Endothelial cell of umbilical vein (primary cell): ENCODE measurements around the gene SCLT1. TPM values are rescaled to one million over a fixed set of nuclear protein-coding genes. Genes with fewer than 3 reads are reported as not detected.

ENCODE experiments used
- BruUV-seq: library from RNA; stranded (reverse); fragments of 400-500 nt; replicated peaks from 2 replicates; lab custom pipeline; 2021; lab: Mats Ljungman, UMichigan
- CTCF ChIA-PET: fragments of 300-600, 350-600 bp; sonication (Branson Sonifier 250); formaldehyde crosslinking; loops from one replicate; lab custom pipeline; 2021; ENCODE audit warnings: antibody characterized with exemption, inconsistent platforms; lab: Charles Lee
- POLR2A ChIA-PET: fragments of 300-600, 350-600 bp; sonication (Branson Sonifier 250); formaldehyde crosslinking; loops from one replicate; lab custom pipeline; 2021; ENCODE audit warnings: antibody characterized with exemption, inconsistent platforms; lab: Charles Lee
- DNase-seq: peaks from one replicate; pipeline ENCODE4 v3.0.0-alpha.2; 2011; ENCODE audit warnings: low read depth, low spot score
- FAIRE-seq: peaks from 2 replicates; lab custom pipeline; 2011; peaks lifted over from hg19 to GRCh38; lab: Jason Lieb, UNC
- H2AFZ ChIP-seq: 2 replicates; pipeline ENCODE4 v1.6.0; 2012; ENCODE audit warnings: low read depth, low read length, control low read depth, inconsistent platforms
- H3K27ac ChIP-seq: 2 replicates; pipeline ENCODE4 v1.5.1; 2011; ENCODE audit warnings: low read depth, mild to moderate bottlenecking, control low read depth, low read length, moderate library complexity; ENCODE audit not compliant: insufficient read depth
- H3K27me3 ChIP-seq, 2 experiments: 2 replicates each; pipeline versions ENCODE4 v1.6.0 to v1.6.1; 2011; ENCODE audit warnings: low read length in 2 of 2, mixed read lengths in 1 of 2; ENCODE audit not compliant: control insufficient read depth in 2 of 2, insufficient read depth in 2 of 2
- H3K36me3 ChIP-seq, 2 experiments: 2 replicates in 1 of 2; 3 replicates in 1 of 2; pipeline ENCODE4 v1.5.1; 2011; ENCODE audit warnings: low read length in 2 of 2, mild to moderate bottlenecking in 1 of 2, moderate library complexity in 1 of 2; ENCODE audit not compliant: control insufficient read depth in 2 of 2, insufficient read depth in 2 of 2; ENCODE audit errors: extremely low read depth in 1 of 2
- H3K4me1 ChIP-seq: 3 replicates; pipeline ENCODE4 v1.5.1; 2011; ENCODE audit warnings: mild to moderate bottlenecking, low read length; ENCODE audit not compliant: control insufficient read depth, insufficient read depth; ENCODE audit errors: extremely low read depth
- H3K4me2 ChIP-seq: 2 replicates; pipeline ENCODE4 v1.6.1; 2011; ENCODE audit warnings: low read length, control low read depth, mixed read lengths; ENCODE audit not compliant: insufficient read depth
- H3K4me3 ChIP-seq, 3 experiments: fragments of 200-600 bp in 1 of 3; sonication (generic), shearing (Covaris generic) in 1 of 3; replicated peaks in 1 of 3; 2 replicates each; pipeline ENCODE4 v1.5.1; 2011 to 2016; ENCODE audit warnings: control low read depth in 3 of 3, low read length in 3 of 3, mild to moderate bottlenecking in 2 of 3, inconsistent platforms in 1 of 3, low read depth in 1 of 3, moderate library complexity in 1 of 3; ENCODE audit not compliant: insufficient read depth in 1 of 3
- H3K79me2 ChIP-seq: 2 replicates; pipeline ENCODE4 v1.6.0; 2012; ENCODE audit warnings: low read length, inconsistent platforms; ENCODE audit not compliant: control insufficient read depth, insufficient read depth
- H3K9ac ChIP-seq: replicated peaks from 2 replicates; pipeline ENCODE3; 2011; ENCODE audit warnings: low read length, control low read depth; ENCODE audit not compliant: insufficient read depth; ENCODE audit errors: extremely low read depth
- H3K9me1 ChIP-seq: replicated peaks from 3 replicates; pipeline ENCODE4 v1.6.0; 2011; ENCODE audit warnings: mild to moderate bottlenecking, low read length; ENCODE audit not compliant: control insufficient read depth, insufficient read depth; ENCODE audit errors: extremely low read depth
- H3K9me3 ChIP-seq: replicated peaks from 2 replicates; pipeline ENCODE4 v1.5.1; 2012; ENCODE audit warnings: low read length, inconsistent platforms; ENCODE audit not compliant: control insufficient read depth, insufficient read depth
- H4K20me1 ChIP-seq: replicated peaks from 2 replicates; pipeline ENCODE3; 2011; ENCODE audit warnings: mild to moderate bottlenecking, low read length; ENCODE audit not compliant: control insufficient read depth, insufficient read depth; ENCODE audit errors: extremely low read depth
- CTCF ChIP-seq, 2 donors: IDR thresholded peaks; 1 replicate in 1 of 2; 2 replicates in 1 of 2; pipeline ENCODE4 v1.5.1; 2011; ENCODE audit warnings: low read length in 2 of 2, mild to moderate bottlenecking in 2 of 2, moderate library complexity in 2 of 2, control low read depth in 1 of 2, inconsistent platforms in 1 of 2, low read depth in 1 of 2; ENCODE audit not compliant: insufficient read depth in 1 of 2; ENCODE audit errors: extremely low read depth in 1 of 2
- EZH2 ChIP-seq: IDR thresholded peaks from 2 replicates; pipeline ENCODE4 v1.6.1; 2012; ENCODE audit warnings: borderline replicate concordance, low read depth, mild to moderate bottlenecking, moderate library complexity, low read length, inconsistent platforms; ENCODE audit not compliant: severe bottlenecking
- FOS ChIP-seq: IDR thresholded peaks from 2 replicates; pipeline ENCODE4 v1.6.1; 2011; ENCODE audit warnings: mild to moderate bottlenecking, low read length, moderate library complexity, borderline replicate concordance; ENCODE audit not compliant: insufficient read depth
- GATA2 ChIP-seq: IDR thresholded peaks from 2 replicates; pipeline ENCODE4 v1.7.0; 2011; ENCODE audit warnings: low read depth, mild to moderate bottlenecking, moderate library complexity, mixed read lengths, low read length; ENCODE audit not compliant: insufficient read length, insufficient read depth
- JUN ChIP-seq: IDR thresholded peaks from 2 replicates; pipeline ENCODE4 v1.6.1; 2011; ENCODE audit warnings: borderline replicate concordance, low read depth; ENCODE audit not compliant: insufficient read length, insufficient read depth
- MYC ChIP-seq: IDR thresholded peaks from one replicate; pipeline ENCODE4 v1.6.1; 2011; ENCODE audit warnings: mild to moderate bottlenecking, low read depth, low read length
- POLR2A ChIP-seq: IDR thresholded peaks from 2 replicates; pipeline ENCODE4 v1.6.1; 2012; ENCODE audit warnings: low read depth, mild to moderate bottlenecking, control low read depth, low read length
- POLR2AphosphoS5 ChIP-seq: IDR thresholded peaks from 2 replicates; pipeline ENCODE4 v1.6.1; 2012; ENCODE audit warnings: low read depth, mild to moderate bottlenecking, control low read depth, low read length, moderate library complexity; ENCODE audit not compliant: insufficient read depth
- dilution Hi-C: fragments of 300-500 bp; cut with MboI; formaldehyde crosslinking; loops from one replicate; pipeline ENCODE4 v1.15.0; 2019; ENCODE audit warnings: low sequenced_read_pairs; ENCODE audit not compliant: extremely low pct_ligation_motif_present
- intact Hi-C: fragments of 100-400 bp; cut with micrococcal nuclease; formaldehyde crosslinking; loops from one replicate; pipeline ENCODE4 v1.10.0; 2022
- polyA plus RNA-seq, 4 experiments: library from polyadenylated mRNA; depleted of rRNA in 3 of 4; stranded (reverse) in 3 of 4; unstranded in 1 of 4; fragments of >200 nt; gene quantifications; 2 replicates each; pipeline versions ENCODE4 v1.2.1 to v1.2.3, GENCODE V29; 2011 to 2012; ENCODE audit warnings: missing spikeins in 1 of 4
- total RNA-seq: library from RNA; stranded (reverse); gene quantifications from 2 replicates; pipeline ENCODE4 v1.2.3, GENCODE V29; 2021

The SCLT1 gene
- total and polyA plus RNA-seq, 2 donors (not counting 3 experiments of a cell fraction or from before 2014, with no cell fraction given): 3.2 to 14.0 TPM

- no TSS peak for BruUV-seq
- peaks cover 14 to 25% of the 10 kb centered on the region in 2 experiments for H3K36me3 ChIP-seq
- H3K27me3 ChIP-seq: no peaks in the 10 kb centered on the region
- H3K4me3 ChIP-seq: no peak overlapping the region
- intact Hi-C loops (loop anchor here (5.0 kb wide), 1 partner anchor 226 kb away; the partner anchor contains the start of gene SCLT1), dilution Hi-C loops (no loop called here)
- H3K9me3 ChIP-seq: no peaks in the 10 kb centered on the region
- no peaks in the 10 kb centered on the region for H3K79me2 ChIP-seq
- no peak overlapping the region for H3K9ac ChIP-seq
- POLR2A ChIA-PET: no interaction called here
- H3K4me1 ChIP-seq: peaks cover 10% of the 10 kb centered on the region
- H3K4me2 ChIP-seq: no peak overlapping the region
- no peaks in the 10 kb centered on the region for H4K20me1 ChIP-seq
- DNase-seq (no peak), FAIRE-seq (no peak)
- no peaks in the 10 kb centered on the region for H3K9me1 ChIP-seq
- no peak overlapping the region for H2AFZ ChIP-seq
- no peak overlapping the region for H3K27ac ChIP-seq
- TF ChIP-seq FOS: no peak
- no peak for TF ChIP-seq GATA2
- no peak for TF ChIP-seq CTCF (IDR thresholded peaks at IDR 0.05; ENCODE audit: extremely low read depth in 1 of 2, insufficient read depth in 1 of 2, low read depth in 1 of 2, low read length in 2 of 2)
- TF ChIP-seq JUN: no peak
- TF ChIP-seq POLR2A: no peak
- TF ChIP-seq EZH2: no peak
- no peak for TF ChIP-seq MYC
- no peak for TF ChIP-seq POLR2AphosphoS5
- CTCF ChIA-PET: no interaction called here
These were observed 226.6 kb downstream of the SCLT1 start for GRCh38 chr4:128866691-128867090.
